Measurements from ENCODE around the gene DUSP7.
"Not testable (repeated sequence)": the region's sequence is repeated elsewhere in the genome, so short reads cannot be mapped to it uniquely, and the experiment has no call there.

DNA sequence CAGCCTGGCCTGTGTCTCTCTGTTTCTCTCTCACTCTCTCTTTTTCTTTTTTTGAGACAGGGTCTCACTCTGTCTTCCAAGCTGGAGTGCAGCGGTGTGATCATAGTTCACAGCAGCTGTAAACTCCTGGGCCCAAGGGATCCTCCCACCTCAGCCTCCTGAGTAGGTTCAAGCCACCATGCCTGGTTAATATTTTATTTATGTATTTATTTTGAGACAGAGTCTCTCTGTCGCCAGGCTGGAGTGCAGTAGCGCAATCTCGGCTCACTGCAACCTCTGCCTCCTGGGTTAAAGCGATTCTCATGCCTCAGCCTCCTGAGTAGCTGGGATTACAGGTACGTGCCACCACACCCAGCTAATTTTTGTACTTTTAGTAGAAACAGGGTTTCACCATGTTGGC is 22.6 kb downstream of the DUSP7 start:
- TF ChIP-seq CTCF (conservative IDR thresholded peaks at IDR 0.05; ENCODE audit: low read depth, low read length); EZH2 (IDR thresholded peaks at IDR 0.05; ENCODE audit: borderline replicate concordance, low read depth, low read length, poor library complexity, severe bottlenecking): not testable (repeated sequence)

All from A673 (cell line).